GM23248 (cell line): ENCODE data around the gene CNKSR1. TPM values are rescaled to one million over a fixed set of nuclear protein-coding genes. Genes with fewer than 3 reads are reported as not detected.

ENCODE experiments used
- DNase-seq: peaks from one replicate; pipeline ENCODE4 v3.0.0-alpha.2; 2015
- H2AFZ ChIP-seq: fragments of 200-600 bp; sonication (generic); 2 replicates; pipeline ENCODE4 v1.6.1; 2016; ENCODE audit warnings: antibody characterized with exemption
- H3F3A ChIP-seq: fragments of 200-600 bp; sonication (generic); 2 replicates; pipeline ENCODE4 v1.6.1; 2016; ENCODE audit warnings: mild to moderate bottlenecking, antibody characterized with exemption, mixed run types; ENCODE audit not compliant: insufficient read depth
- H3K27ac ChIP-seq: fragments of 200-600 bp; sonication (generic); 2 replicates; pipeline ENCODE4 v1.5.1; 2016; ENCODE audit warnings: mild to moderate bottlenecking
- H3K27me3 ChIP-seq: fragments of 200-600 bp; sonication (generic); replicated peaks from 2 replicates; pipeline ENCODE4 v1.6.1; 2016; ENCODE audit warnings: mild to moderate bottlenecking; ENCODE audit not compliant: insufficient read depth
- H3K36me3 ChIP-seq: fragments of 200-600 bp; sonication (generic); 2 replicates; pipeline ENCODE4 v1.6.1; 2016; ENCODE audit warnings: low read depth, mild to moderate bottlenecking
- H3K4me1 ChIP-seq: fragments of 200-600 bp; sonication (generic); 2 replicates; pipeline ENCODE4 v1.6.1; 2016; ENCODE audit warnings: mild to moderate bottlenecking; ENCODE audit not compliant: insufficient read depth
- H3K4me2 ChIP-seq: fragments of 200-600 bp; sonication (generic); one replicate; pipeline ENCODE4 v1.6.1; 2016; ENCODE audit warnings: mild to moderate bottlenecking; ENCODE audit not compliant: unreplicated experiment
- H3K4me3 ChIP-seq: fragments of 200-600 bp; sonication (generic); 2 replicates; pipeline ENCODE4 v1.5.1; 2016; ENCODE audit warnings: mild to moderate bottlenecking
- H3K79me2 ChIP-seq: fragments of 200-600 bp; sonication (generic); 2 replicates; pipeline ENCODE4 v1.6.1; 2016; ENCODE audit warnings: mild to moderate bottlenecking; ENCODE audit not compliant: insufficient read depth
- H3K9ac ChIP-seq: fragments of 200-600 bp; sonication (generic); 2 replicates; pipeline ENCODE4 v1.6.1; 2016; ENCODE audit warnings: mild to moderate bottlenecking
- H3K9me2 ChIP-seq: fragments of 200-600 bp; sonication (generic); 2 replicates; pipeline ENCODE4 v1.6.1; 2016; ENCODE audit warnings: mixed run types, mild to moderate bottlenecking, moderate library complexity; ENCODE audit not compliant: insufficient read depth
- H3K9me3 ChIP-seq: fragments of 200-600 bp; sonication (generic); one replicate; pipeline ENCODE4 v1.6.1; 2017; ENCODE audit warnings: low read depth
- H4K20me1 ChIP-seq: fragments of 200-600 bp; sonication (generic); 2 replicates; pipeline ENCODE4 v1.6.0; 2016; ENCODE audit not compliant: insufficient read depth
- EZH2 ChIP-seq: fragments of 200-600 bp; sonication (generic); IDR thresholded peaks from 2 replicates; pipeline ENCODE4 v1.6.1; 2018; ENCODE audit warnings: antibody characterized with exemption, mild to moderate bottlenecking; ENCODE audit not compliant: insufficient read depth, poor library complexity, severe bottlenecking
- EZH2phosphoT487 ChIP-seq: fragments of 200-600 bp; sonication (generic); IDR thresholded peaks from 2 replicates; pipeline ENCODE4 v1.6.1; 2018; ENCODE audit warnings: antibody characterized with exemption, moderate library complexity, mild to moderate bottlenecking, low read depth; ENCODE audit not compliant: insufficient read depth
- WGBS, 2 experiments: methylation state at CpG; one replicate each; pipeline ENCODE4 v1.1.6; 2015 to 2017; ENCODE audit warnings: low lambda C conversion rate in 2 of 2, low coverage in 1 of 2; ENCODE audit errors: missing lambda C conversion rate in 2 of 2; 5-methylcytosine and 5-hydroxymethylcytosine counted together
- in situ Hi-C: fragments of 300-500 bp; cut with MboI; formaldehyde crosslinking; loops from 2 replicates; pipeline ENCODE4 v1.15.0; 2020
- polyA plus RNA-seq: library from polyadenylated mRNA; unstranded; fragments of >200 nt; fragmentation: Nextera tagmentation; extraction: Ambion mirVana; gene quantifications from 2 replicates; pipeline ENCODE4 v1.2.1, GENCODE V29; 2016
- total RNA-seq: library from RNA; depleted of rRNA; stranded (reverse); fragments of >200 nt; shearing (Covaris generic); gene quantifications from 2 replicates; pipeline ENCODE4 v1.2.3, GENCODE V29; 2014

CNKSR1 gene
- total and polyA plus RNA-seq, 2 experiments from 2014 or later, result not detected

GRCh38 chr1:26154750-26155149 is 22.5 kb upstream of the CNKSR1 start:
- TF ChIP-seq EZH2phosphoT487 (no peak), EZH2 (no peak)
- Histone ChIP-seq H3K27me3 (peaks cover 27% of the 10 kb centered on the region), H3K36me3 (no peaks in the 10 kb centered on the region), H3K4me2 (no peak overlapping the region), H2AFZ (no peak overlapping the region), H3K4me3 (no peak overlapping the region), H3K4me1 (no peaks in the 10 kb centered on the region), H3K9me3 (no peaks in the 10 kb centered on the region), H3K9ac (no peak overlapping the region), H3F3A (no peaks in the 10 kb centered on the region), H4K20me1 (no peaks in the 10 kb centered on the region), H3K27ac (no peak overlapping the region), H3K9me2 (no peaks in the 10 kb centered on the region), H3K79me2 (no peaks in the 10 kb centered on the region)
- WGBS, 2 experiments, result 25% methylated on average over 9 of the region's 9 CpGs
- in situ Hi-C loops, result no loop called here
- no peak for DNase-seq

- H3K4me2 ChIP-seq, result no peak overlapping the region
- no peaks in the 10 kb centered on the region for H3F3A ChIP-seq
- in situ Hi-C loops, result no loop called here
- H3K79me2 ChIP-seq, result no peaks in the 10 kb centered on the region
- H3K9ac ChIP-seq, result no peak overlapping the region
- no peak overlapping the region for H3K27ac ChIP-seq
- WGBS, 2 experiments, result 53 to 59% methylated on average over 21 of the region's 21 CpGs
- no peaks in the 10 kb centered on the region for H4K20me1 ChIP-seq
- H3K36me3 ChIP-seq, result no peaks in the 10 kb centered on the region
- H3K9me2 ChIP-seq, result no peaks in the 10 kb centered on the region
- no peaks in the 10 kb centered on the region for H3K4me1 ChIP-seq
- H2AFZ ChIP-seq, result no peak overlapping the region
- DNase-seq, result no peak
- H3K9me3 ChIP-seq, result no peaks in the 10 kb centered on the region
- TF ChIP-seq EZH2phosphoT487, result no peak
- no peak for TF ChIP-seq EZH2
- H3K4me3 ChIP-seq, result no peak overlapping the region
- peaks cover 20% of the 10 kb centered on the region; the same call in 1 of the 2 replicates for H3K27me3 ChIP-seq
Measured at GRCh38 chr1:26155370-26156284, 21.7 kb upstream of the CNKSR1 start.

- no peaks in the 10 kb centered on the region for H3K9me2 ChIP-seq
- no peak overlapping the region for H2AFZ ChIP-seq
- 27 to 31% methylated on average over 12 of the region's 12 CpGs for WGBS, 2 experiments
- no peak for DNase-seq
- H3K36me3 ChIP-seq, result no peaks in the 10 kb centered on the region
- no peaks in the 10 kb centered on the region for H4K20me1 ChIP-seq
- H3K4me2 ChIP-seq, result no peak overlapping the region
- no peak overlapping the region for H3K4me3 ChIP-seq
- H3K4me1 ChIP-seq, result no peaks in the 10 kb centered on the region
- TF ChIP-seq EZH2phosphoT487 (no peak), EZH2 (no peak)
- in situ Hi-C loops, result no loop called here
- H3K79me2 ChIP-seq, result no peaks in the 10 kb centered on the region
- peaks cover 22% of the 10 kb centered on the region for H3K27me3 ChIP-seq
- H3K9me3 ChIP-seq, result no peaks in the 10 kb centered on the region
- no peak overlapping the region for H3K27ac ChIP-seq
- no peaks in the 10 kb centered on the region for H3F3A ChIP-seq
- H3K9ac ChIP-seq, result no peak overlapping the region
Measured at GRCh38 chr1:26156285-26157038, 20.8 kb upstream of the CNKSR1 start.

- H3K79me2 ChIP-seq, result no peaks in the 10 kb centered on the region
- H3F3A ChIP-seq, result no peaks in the 10 kb centered on the region
- H4K20me1 ChIP-seq, result no peaks in the 10 kb centered on the region
- no peaks in the 10 kb centered on the region for H3K4me1 ChIP-seq
- H3K4me3 ChIP-seq, result no peak overlapping the region
- 83 to 84% methylated on average over 5 of the region's 5 CpGs for WGBS, 2 experiments
- H2AFZ ChIP-seq, result no peak overlapping the region
- TF ChIP-seq EZH2, result no peak
- TF ChIP-seq EZH2phosphoT487, result no peak
- no peak overlapping the region for H3K4me2 ChIP-seq
- DNase-seq, result no peak
- H3K27ac ChIP-seq, result no peak overlapping the region
- H3K9me3 ChIP-seq, result no peaks in the 10 kb centered on the region
- peaks cover 14% of the 10 kb centered on the region for H3K27me3 ChIP-seq
- H3K9me2 ChIP-seq, result no peaks in the 10 kb centered on the region
- in situ Hi-C loops, result no loop called here
- H3K9ac ChIP-seq, result no peak overlapping the region
- no peaks in the 10 kb centered on the region for H3K36me3 ChIP-seq
Measured at GRCh38 chr1:26158271-26158907, 18.9 kb upstream of the CNKSR1 start.
